ENCODE data around the gene SRD5A3. TPM values are rescaled to one million over a fixed set of nuclear protein-coding genes. Genes with fewer than 3 reads are reported as not detected.

SRD5A3 gene
- total RNA-seq, 2 donors from 2014 or later, result 5.4 to 6.4 TPM

GRCh38 chr4:55397520-55398321 is 51.7 kb downstream of the SRD5A3 start:
- DNase-seq (ENCODE audit: low spot score) (no peak), ATAC-seq (ENCODE audit: insufficient number of reproducible peaks, low FRiP score, low read depth) (peak; percentile 21)
- Histone ChIP-seq H3K4me1 (ENCODE audit: control insufficient read depth in 1 of 2, low read depth in 2 of 2) (peaks cover 20 to 37% of the 10 kb centered on the region in 2 donors), H3K4me3 (peak overlapping the region; percentile 99), H3K27ac (peak overlapping the region; percentile 100), H3K36me3 (no peaks in the 10 kb centered on the region), H3K9me3 (no peaks in the 10 kb centered on the region), H3K27me3 (replicated peaks; ENCODE audit: insufficient read depth) (no peaks in the 10 kb centered on the region)
- TF ChIP-seq, protein P1, sequence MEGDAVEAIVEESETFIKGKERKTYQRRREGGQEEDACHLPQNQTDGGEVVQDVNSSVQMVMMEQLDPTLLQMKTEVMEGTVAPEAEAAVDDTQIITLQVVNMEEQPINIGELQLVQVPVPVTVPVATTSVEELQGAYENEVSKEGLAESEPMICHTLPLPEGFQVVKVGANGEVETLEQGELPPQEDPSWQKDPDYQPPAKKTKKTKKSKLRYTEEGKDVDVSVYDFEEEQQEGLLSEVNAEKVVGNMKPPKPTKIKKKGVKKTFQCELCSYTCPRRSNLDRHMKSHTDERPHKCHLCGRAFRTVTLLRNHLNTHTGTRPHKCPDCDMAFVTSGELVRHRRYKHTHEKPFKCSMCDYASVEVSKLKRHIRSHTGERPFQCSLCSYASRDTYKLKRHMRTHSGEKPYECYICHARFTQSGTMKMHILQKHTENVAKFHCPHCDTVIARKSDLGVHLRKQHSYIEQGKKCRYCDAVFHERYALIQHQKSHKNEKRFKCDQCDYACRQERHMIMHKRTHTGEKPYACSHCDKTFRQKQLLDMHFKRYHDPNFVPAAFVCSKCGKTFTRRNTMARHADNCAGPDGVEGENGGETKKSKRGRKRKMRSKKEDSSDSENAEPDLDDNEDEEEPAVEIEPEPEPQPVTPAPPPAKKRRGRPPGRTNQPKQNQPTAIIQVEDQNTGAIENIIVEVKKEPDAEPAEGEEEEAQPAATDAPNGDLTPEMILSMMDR (IDR thresholded peaks at IDR 0.05), result no peak

DNA sequence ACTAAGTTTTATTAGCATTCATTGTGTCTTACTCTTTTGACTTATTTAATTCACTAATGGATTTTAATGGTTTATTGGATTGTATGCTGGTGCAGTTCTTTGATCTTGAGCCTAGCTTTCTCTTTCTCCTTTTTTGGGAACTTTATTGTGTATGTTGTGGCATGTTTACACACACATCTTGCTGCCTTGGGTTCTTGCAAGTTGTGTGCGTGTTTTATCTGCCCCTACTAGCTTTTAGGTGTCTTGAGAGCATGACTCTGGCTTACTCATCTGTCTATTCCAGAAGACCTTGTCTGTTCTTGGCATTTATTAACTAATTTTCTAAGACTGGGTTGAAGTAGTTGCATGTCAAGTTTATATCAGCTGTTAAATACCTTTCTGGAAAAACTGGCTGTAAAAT is 52.4 kb downstream of the SRD5A3 start:
- H3K9me3 ChIP-seq, result no peaks in the 10 kb centered on the region
- DNase-seq (ENCODE audit: low spot score) (no peak), ATAC-seq (ENCODE audit: insufficient number of reproducible peaks, low FRiP score, low read depth) (no peak)
- TF ChIP-seq, protein P1 (IDR thresholded peaks at IDR 0.05), result no peak
- H3K4me1 ChIP-seq (ENCODE audit: control insufficient read depth in 1 of 2, low read depth in 2 of 2), result peaks cover 20 to 43% of the 10 kb centered on the region in 2 donors
- H3K4me3 ChIP-seq, result peak overlapping the region; percentile 99
- peak overlapping the region; percentile 100 for H3K27ac ChIP-seq
- H3K27me3 ChIP-seq (replicated peaks; ENCODE audit: insufficient read depth), result no peaks in the 10 kb centered on the region
- H3K36me3 ChIP-seq, result no peaks in the 10 kb centered on the region

DNA sequence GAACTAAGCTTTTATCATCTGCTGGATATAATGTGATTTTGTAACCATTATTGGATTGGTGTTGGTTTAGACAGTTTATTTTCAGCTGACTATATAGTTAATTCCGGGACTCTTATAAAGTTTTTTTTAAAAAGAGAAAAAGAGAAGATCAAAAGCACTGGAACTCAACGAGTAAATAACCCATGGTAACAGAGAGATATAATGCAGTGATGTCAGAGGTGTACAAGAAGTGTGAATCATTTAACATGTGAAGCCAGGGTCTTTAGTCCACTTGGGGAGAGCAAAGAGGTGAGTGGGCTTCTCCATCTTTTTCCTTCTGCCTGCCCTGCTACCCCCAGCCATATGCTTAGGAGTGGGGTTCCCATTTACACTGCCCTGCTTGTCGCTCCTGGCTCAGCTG is 52.9 kb downstream of the SRD5A3 start:
- Histone ChIP-seq H3K4me1 (ENCODE audit: control insufficient read depth in 1 of 2, low read depth in 2 of 2) (peaks cover 20 to 46% of the 10 kb centered on the region in 2 donors), H3K9me3 (no peaks in the 10 kb centered on the region), H3K27me3 (replicated peaks; ENCODE audit: insufficient read depth) (no peaks in the 10 kb centered on the region), H3K4me3 (peak overlapping the region; percentile 99), H3K27ac (peak overlapping the region; percentile 100), H3K36me3 (no peaks in the 10 kb centered on the region)
- no peak for DNase-seq (ENCODE audit: low spot score)
- ATAC-seq (ENCODE audit: insufficient number of reproducible peaks, low FRiP score, low read depth), result no peak
- TF ChIP-seq, protein P1 (IDR thresholded peaks at IDR 0.05), result no peak

DNA sequence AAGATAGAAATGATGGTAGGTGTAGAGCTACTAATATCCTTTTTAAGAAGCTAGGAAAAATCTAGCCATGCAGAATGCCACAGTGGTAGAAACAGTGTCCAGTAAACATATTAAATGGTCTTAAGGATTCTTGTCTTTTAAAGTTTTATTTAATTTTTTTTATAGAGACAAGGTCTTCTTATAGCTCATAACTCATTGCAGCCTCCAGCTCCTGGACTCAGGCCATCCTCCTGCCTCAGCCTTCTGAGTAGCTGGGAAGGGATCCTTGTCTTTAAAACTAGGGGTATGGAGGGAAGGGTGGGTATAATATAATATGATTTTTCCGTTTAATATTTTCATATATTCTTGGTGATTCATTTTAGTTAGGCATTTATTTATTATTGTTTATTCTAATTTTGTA is 53.5 kb downstream of the SRD5A3 start:
- no peak for DNase-seq (ENCODE audit: low spot score)
- Histone ChIP-seq H3K4me1 (ENCODE audit: control insufficient read depth in 1 of 2, low read depth in 2 of 2) (peaks cover 20 to 46% of the 10 kb centered on the region in 2 donors), H3K4me3 (peak overlapping the region; percentile 99), H3K36me3 (no peaks in the 10 kb centered on the region), H3K9me3 (no peaks in the 10 kb centered on the region), H3K27ac (peak overlapping the region in 1 of 2 donors; percentile 100), H3K27me3 (replicated peaks; ENCODE audit: insufficient read depth) (no peaks in the 10 kb centered on the region)
- ATAC-seq (ENCODE audit: insufficient number of reproducible peaks, low FRiP score, low read depth), result no peak
- TF ChIP-seq, protein P1 (IDR thresholded peaks at IDR 0.05), result no peak

DNA sequence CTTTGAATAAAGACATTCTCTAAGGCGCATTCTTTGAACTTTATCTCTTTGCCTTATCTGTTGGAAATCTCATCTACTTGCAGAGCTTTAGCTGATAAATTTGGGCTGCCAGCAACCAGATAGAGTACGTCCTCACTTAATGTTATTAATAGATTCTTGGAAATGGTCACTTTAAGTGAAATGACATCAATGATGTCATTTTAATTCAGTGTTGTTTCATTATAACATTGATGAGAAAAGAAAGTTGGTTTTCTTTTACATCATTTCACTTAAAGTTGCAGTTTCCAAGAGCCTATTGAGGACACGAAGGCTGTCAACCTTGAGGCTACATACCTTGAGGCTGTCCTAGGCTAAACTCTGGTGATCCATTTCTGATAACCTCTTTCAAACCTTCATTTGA is 59.0 kb downstream of the SRD5A3 start:
- Histone ChIP-seq H3K27me3 (replicated peaks; ENCODE audit: insufficient read depth) (no peaks in the 10 kb centered on the region), H3K4me1 (ENCODE audit: control insufficient read depth in 1 of 2, low read depth in 2 of 2) (peaks cover 31 to 64% of the 10 kb centered on the region in 2 donors), H3K36me3 (peaks cover 5% of the 10 kb centered on the region), H3K9me3 (no peaks in the 10 kb centered on the region), H3K4me3 (no peak overlapping the region), H3K27ac (no peak overlapping the region)
- DNase-seq (ENCODE audit: low spot score), result no peak
- TF ChIP-seq, protein P1 (IDR thresholded peaks at IDR 0.05), result no peak
- ATAC-seq (ENCODE audit: insufficient number of reproducible peaks, low FRiP score, low read depth), result no peak
